NCI-H524 treated with DMSO at 0.1 percent for 48 hours (cell line): ENCODE data around the gene LGALS1.
"Not testable (repeated sequence)": the region's sequence is repeated elsewhere in the genome, so short reads cannot be mapped to it uniquely, and the experiment has no call there.

Source experiments
- DNase-seq: peaks from one replicate; lab custom pipeline; 2025; lab: John Stamatoyannopoulos, UW

LGALS1 gene

GRCh38 chr22:37639070-37639760 is 36.2 kb upstream of the LGALS1 start, which contains the start of gene SH3BP1:
Gene SH3BP1 (plus strand): TSS chr22:37639669. CDS start chr22:37639788, 119 bp downstream.
- no peak for DNase-seq

GRCh38 chr22:37639771-37640590 is 35.5 kb upstream of the LGALS1 start:
- no peak for DNase-seq

GRCh38 chr22:37640591-37641560 is 34.6 kb upstream of the LGALS1 start:
- DNase-seq, result no peak

- DNase-seq, result no peak
These were observed 33.9 kb upstream of the LGALS1 start for GRCh38 chr22:37641561-37641949.

- no peak for DNase-seq
These were observed 32.1 kb upstream of the LGALS1 start for GRCh38 chr22:37643225-37643847.

- DNase-seq, result no peak
These were observed 28.1 kb upstream of the LGALS1 start for GRCh38 chr22:37647317-37647716.

- no peak for DNase-seq
These were observed 27.5 kb upstream of the LGALS1 start for GRCh38 chr22:37647928-37648327.

- DNase-seq, result no peak
These were observed 24.8 kb upstream of the LGALS1 start for GRCh38 chr22:37650463-37651136.

- DNase-seq, result no peak
These were observed 20.7 kb upstream of the LGALS1 start for GRCh38 chr22:37654563-37655251.

GRCh38 chr22:37655252-37655563 is 20.2 kb upstream of the LGALS1 start:
- DNase-seq, result no peak

GRCh38 chr22:37656583-37656982 is 18.9 kb upstream of the LGALS1 start:
- DNase-seq, result not testable (repeated sequence)

GRCh38 chr22:37657590-37658132 is 17.8 kb upstream of the LGALS1 start:
- DNase-seq, result no peak

GRCh38 chr22:37658133-37659065 is 17.0 kb upstream of the LGALS1 start, which contains the start of gene PDXP:
Gene PDXP (plus strand): TSS chr22:37658723. CDS start chr22:37658783, 60 bp downstream.
- peak; percentile 99 for DNase-seq

GRCh38 chr22:37659066-37659896 is 16.2 kb upstream of the LGALS1 start:
- no peak for DNase-seq

GRCh38 chr22:37659897-37660708 is 15.3 kb upstream of the LGALS1 start:
- no peak for DNase-seq

GRCh38 chr22:37660709-37661045 is 14.8 kb upstream of the LGALS1 start:
- DNase-seq, result no peak

GRCh38 chr22:37661160-37661924 is 14.1 kb upstream of the LGALS1 start:
- peak; percentile 85 for DNase-seq
